ENCODE results near the gene ARHGEF4. TPM values are rescaled to one million over a fixed set of nuclear protein-coding genes. Genes with fewer than 3 reads are reported as not detected.

Gene ARHGEF4
- total RNA-seq, 6 experiments from 2014 or later, result 0.44 to 6.7 (median 0.67) TPM; not detected in 2

DNA sequence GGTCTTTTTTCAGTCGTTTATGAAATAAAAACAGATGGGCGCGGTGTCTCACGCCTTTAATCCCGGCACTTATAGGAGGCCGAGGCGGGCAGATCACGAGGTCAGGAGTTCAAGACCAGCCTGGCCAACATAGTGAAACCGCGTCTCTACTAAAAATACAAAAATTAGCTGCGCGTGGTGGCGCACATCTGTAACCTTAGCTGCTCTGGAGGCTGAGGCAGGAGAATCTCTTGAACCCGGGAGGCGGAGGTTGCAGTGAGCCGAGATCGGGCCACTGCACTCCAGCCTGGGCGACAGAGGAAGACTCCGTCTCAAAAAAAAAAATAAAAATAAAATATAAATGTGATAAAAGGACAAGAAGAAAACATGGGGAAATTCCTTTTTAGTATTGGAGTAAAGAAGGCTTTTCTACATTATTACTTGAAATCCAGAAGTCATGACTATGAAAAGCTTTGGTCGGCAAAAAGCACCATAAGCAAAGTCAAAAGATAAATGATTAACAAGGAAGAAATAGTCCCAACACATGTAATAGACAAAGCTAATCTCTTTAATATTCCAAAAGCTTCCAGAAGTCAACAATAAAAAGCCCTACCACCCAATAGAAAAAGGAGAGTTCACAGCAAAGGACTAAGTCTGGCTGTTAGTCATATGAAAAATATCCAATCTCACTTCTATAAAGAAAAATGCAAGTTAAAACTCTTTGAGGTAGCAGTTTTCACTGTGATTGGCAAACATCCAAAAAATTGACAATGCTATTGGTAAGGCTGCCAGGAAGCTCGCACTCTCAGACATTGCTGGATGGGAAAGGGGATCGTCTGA, 258.0 kb downstream of the ARHGEF4 start:
- DNase-seq, result no peak
- intact Hi-C loops (cut with DNase I), result no loop called here
- Histone ChIP-seq H3K4me1 (peaks cover 0 to 12% (median 6%) of the 10 kb centered on the region in 4 donors), H3K4me3 (peak overlapping the region in 2 of 3 donors; percentile 66 to 77), H3K9me3 (no peaks in the 10 kb centered on the region), H3K27ac (peak overlapping the region; percentile 86 to 92 (median 92)), H3K36me3 (no peaks in the 10 kb centered on the region), H3K27me3 (no peaks in the 10 kb centered on the region)
- TF ChIP-seq, protein P1, sequence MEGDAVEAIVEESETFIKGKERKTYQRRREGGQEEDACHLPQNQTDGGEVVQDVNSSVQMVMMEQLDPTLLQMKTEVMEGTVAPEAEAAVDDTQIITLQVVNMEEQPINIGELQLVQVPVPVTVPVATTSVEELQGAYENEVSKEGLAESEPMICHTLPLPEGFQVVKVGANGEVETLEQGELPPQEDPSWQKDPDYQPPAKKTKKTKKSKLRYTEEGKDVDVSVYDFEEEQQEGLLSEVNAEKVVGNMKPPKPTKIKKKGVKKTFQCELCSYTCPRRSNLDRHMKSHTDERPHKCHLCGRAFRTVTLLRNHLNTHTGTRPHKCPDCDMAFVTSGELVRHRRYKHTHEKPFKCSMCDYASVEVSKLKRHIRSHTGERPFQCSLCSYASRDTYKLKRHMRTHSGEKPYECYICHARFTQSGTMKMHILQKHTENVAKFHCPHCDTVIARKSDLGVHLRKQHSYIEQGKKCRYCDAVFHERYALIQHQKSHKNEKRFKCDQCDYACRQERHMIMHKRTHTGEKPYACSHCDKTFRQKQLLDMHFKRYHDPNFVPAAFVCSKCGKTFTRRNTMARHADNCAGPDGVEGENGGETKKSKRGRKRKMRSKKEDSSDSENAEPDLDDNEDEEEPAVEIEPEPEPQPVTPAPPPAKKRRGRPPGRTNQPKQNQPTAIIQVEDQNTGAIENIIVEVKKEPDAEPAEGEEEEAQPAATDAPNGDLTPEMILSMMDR (IDR thresholded peaks at IDR 0.05), result no peak
- no peak for TF ChIP-seq POLR2A (IDR thresholded peaks at IDR 0.05)
- 38% methylated on average over 21 of the region's 22 CpGs for WGBS (ENCODE audit: insufficient coverage, low coverage, low lambda C conversion rate, missing lambda C conversion rate)
- peak in 1 of 4 donors; percentile 10 for ATAC-seq

Small RNA genes lying within 50 kb of the gene (small RNA-seq; reads per million reads assigned to genes)
- gene RF00423, result 0 reads per million in 2 experiments

Other genes with a start within 250 kb of the ARHGEF4 start
- gene CFC1, start 237.3 kb upstream of the ARHGEF4 start, total RNA-seq, result not detected
- not detected for gene POTEJ, start 225.5 kb upstream of the ARHGEF4 start, total RNA-seq
- not detected for gene GPR148, start 107.8 kb upstream of the ARHGEF4 start, total RNA-seq
- gene AMER3, start 81.4 kb upstream of the ARHGEF4 start, total RNA-seq, result not detected